Neural progenitor cell (in vitro differentiated cells): Measurements from ENCODE around the gene KRTAP10-4. TPM values are rescaled to one million over a fixed set of nuclear protein-coding genes. Genes with fewer than 3 reads are reported as not detected.

Source experiments
- DNase-seq: peaks from one replicate; pipeline ENCODE4 v3.0.0-alpha.2; 2016; ENCODE audit warnings: low spot score
- H2AFZ ChIP-seq: fragments of 200-600 bp; sonication (generic); replicated peaks from 2 replicates; pipeline ENCODE4 v1.6.1; 2016; ENCODE audit warnings: antibody characterized with exemption
- H3F3A ChIP-seq: fragments of 200-600 bp; sonication (generic); 2 replicates; pipeline ENCODE4 v1.6.1; 2016; ENCODE audit warnings: antibody characterized with exemption, low read depth
- H3K27ac ChIP-seq: fragments of 200-600 bp; sonication (generic); 2 replicates; pipeline ENCODE4 v1.5.1; 2016; ENCODE audit warnings: mild to moderate bottlenecking
- H3K27me3 ChIP-seq: fragments of 200-600 bp; sonication (generic); 2 replicates; pipeline ENCODE4 v1.6.1; 2016; ENCODE audit warnings: mild to moderate bottlenecking, moderate library complexity
- H3K36me3 ChIP-seq: fragments of 200-600 bp; sonication (generic); 2 replicates; pipeline ENCODE4 v1.5.1; 2016
- H3K4me1 ChIP-seq: fragments of 200-600 bp; sonication (generic); 2 replicates; pipeline ENCODE4 v1.6.1; 2016; ENCODE audit warnings: mixed run types
- H3K4me2 ChIP-seq: fragments of 200-600 bp; sonication (generic); 2 replicates; pipeline ENCODE4 v1.6.1; 2016
- H3K4me3 ChIP-seq: fragments of 200-600 bp; sonication (generic); 2 replicates; pipeline ENCODE4 v1.5.1; 2016
- H3K79me2 ChIP-seq: fragments of 200-600 bp; sonication (generic); 2 replicates; pipeline ENCODE4 v1.6.1; 2016; ENCODE audit warnings: low read depth
- H3K9ac ChIP-seq: fragments of 200-600 bp; sonication (generic); 2 replicates; pipeline ENCODE4 v1.6.1; 2016
- H3K9me3 ChIP-seq: fragments of 200-600 bp; sonication (generic); 2 replicates; pipeline ENCODE4 v1.5.1; 2016; ENCODE audit warnings: low read depth
- H4K20me1 ChIP-seq: fragments of 200-600 bp; sonication (generic); 2 replicates; pipeline ENCODE4 v1.6.1; 2016; ENCODE audit warnings: low read depth
- H3K27ac Mint-ChIP-seq: 3 replicates; pipeline ENCODE4 v1.8.0; 2021; ENCODE audit warnings: mixed read lengths
- H3K27me3 Mint-ChIP-seq: 2 replicates; pipeline ENCODE4 v1.8.0; 2022; ENCODE audit warnings: low read depth, mild to moderate bottlenecking, inconsistent platforms, moderate library complexity, mixed read lengths; ENCODE audit not compliant: insufficient read depth
- H3K36me3 Mint-ChIP-seq: 3 replicates; pipeline ENCODE4 v1.8.0; 2021; ENCODE audit warnings: mixed read lengths
- H3K4me1 Mint-ChIP-seq: 3 replicates; pipeline ENCODE4 v1.8.0; 2021; ENCODE audit warnings: mixed read lengths
- H3K4me3 Mint-ChIP-seq: 3 replicates; pipeline ENCODE4 v1.8.0; 2021; ENCODE audit warnings: mild to moderate bottlenecking, moderate library complexity, mixed read lengths
- H3K9me3 Mint-ChIP-seq: 3 replicates; pipeline ENCODE4 v1.8.0; 2020; ENCODE audit warnings: mixed read lengths
- EZH2 ChIP-seq: fragments of 200-600 bp; sonication (generic); IDR thresholded peaks from 2 replicates; pipeline ENCODE4 v1.6.1; 2017; ENCODE audit warnings: antibody characterized with exemption, mild to moderate bottlenecking, moderate library complexity
- EZH2phosphoT487 ChIP-seq: fragments of 200-600 bp; sonication (generic); IDR thresholded peaks from 2 replicates; pipeline ENCODE4 v1.6.1; 2017; ENCODE audit warnings: antibody characterized with exemption
- total RNA-seq: library from RNA; depleted of rRNA; stranded (reverse); fragments of >200 nt; gene quantifications from 2 replicates; pipeline ENCODE4 v1.2.3, GENCODE V29; 2015; ENCODE audit warnings: low replicate concordance
- TF ChIP-seq, protein P1 (sequence below): fragments of 200-600 bp; sonication (generic); IDR thresholded peaks from 2 replicates; pipeline ENCODE4 v1.5.1; 2017; ENCODE audit warnings: antibody characterized with exemption, mild to moderate bottlenecking

Gene KRTAP10-4
- total RNA-seq, 1 donor from 2014 or later = not detected

- no peak overlapping the region for H3K4me3 Mint-ChIP-seq
- H4K20me1 ChIP-seq = no peaks in the 10 kb centered on the region
- H3K4me2 ChIP-seq = no peak overlapping the region
- H2AFZ ChIP-seq = no peak overlapping the region
- peaks cover 12% of the 10 kb centered on the region for H3K9me3 Mint-ChIP-seq
- no peaks in the 10 kb centered on the region for H3K36me3 ChIP-seq
- H3K79me2 ChIP-seq = no peaks in the 10 kb centered on the region
- no peak for DNase-seq
- H3K9ac ChIP-seq = no peak overlapping the region
- peaks cover 2% of the 10 kb centered on the region for H3K27me3 Mint-ChIP-seq
- TF ChIP-seq EZH2phosphoT487 (no peak), EZH2 (no peak)
- TF ChIP-seq, protein P1, sequence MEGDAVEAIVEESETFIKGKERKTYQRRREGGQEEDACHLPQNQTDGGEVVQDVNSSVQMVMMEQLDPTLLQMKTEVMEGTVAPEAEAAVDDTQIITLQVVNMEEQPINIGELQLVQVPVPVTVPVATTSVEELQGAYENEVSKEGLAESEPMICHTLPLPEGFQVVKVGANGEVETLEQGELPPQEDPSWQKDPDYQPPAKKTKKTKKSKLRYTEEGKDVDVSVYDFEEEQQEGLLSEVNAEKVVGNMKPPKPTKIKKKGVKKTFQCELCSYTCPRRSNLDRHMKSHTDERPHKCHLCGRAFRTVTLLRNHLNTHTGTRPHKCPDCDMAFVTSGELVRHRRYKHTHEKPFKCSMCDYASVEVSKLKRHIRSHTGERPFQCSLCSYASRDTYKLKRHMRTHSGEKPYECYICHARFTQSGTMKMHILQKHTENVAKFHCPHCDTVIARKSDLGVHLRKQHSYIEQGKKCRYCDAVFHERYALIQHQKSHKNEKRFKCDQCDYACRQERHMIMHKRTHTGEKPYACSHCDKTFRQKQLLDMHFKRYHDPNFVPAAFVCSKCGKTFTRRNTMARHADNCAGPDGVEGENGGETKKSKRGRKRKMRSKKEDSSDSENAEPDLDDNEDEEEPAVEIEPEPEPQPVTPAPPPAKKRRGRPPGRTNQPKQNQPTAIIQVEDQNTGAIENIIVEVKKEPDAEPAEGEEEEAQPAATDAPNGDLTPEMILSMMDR = no peak
- H3K4me3 ChIP-seq = no peak overlapping the region
- no peaks in the 10 kb centered on the region for H3K4me1 Mint-ChIP-seq
- no peaks in the 10 kb centered on the region for H3K9me3 ChIP-seq
- no peaks in the 10 kb centered on the region for H3F3A ChIP-seq
- H3K36me3 Mint-ChIP-seq = no peaks in the 10 kb centered on the region
- no peak overlapping the region for H3K27ac Mint-ChIP-seq
- no peaks in the 10 kb centered on the region for H3K27me3 ChIP-seq
- H3K27ac ChIP-seq = no peak overlapping the region
- no peaks in the 10 kb centered on the region for H3K4me1 ChIP-seq
These were observed 7.1 kb upstream of the KRTAP10-4 start for GRCh38 chr21:44566403-44566802.

DNA sequence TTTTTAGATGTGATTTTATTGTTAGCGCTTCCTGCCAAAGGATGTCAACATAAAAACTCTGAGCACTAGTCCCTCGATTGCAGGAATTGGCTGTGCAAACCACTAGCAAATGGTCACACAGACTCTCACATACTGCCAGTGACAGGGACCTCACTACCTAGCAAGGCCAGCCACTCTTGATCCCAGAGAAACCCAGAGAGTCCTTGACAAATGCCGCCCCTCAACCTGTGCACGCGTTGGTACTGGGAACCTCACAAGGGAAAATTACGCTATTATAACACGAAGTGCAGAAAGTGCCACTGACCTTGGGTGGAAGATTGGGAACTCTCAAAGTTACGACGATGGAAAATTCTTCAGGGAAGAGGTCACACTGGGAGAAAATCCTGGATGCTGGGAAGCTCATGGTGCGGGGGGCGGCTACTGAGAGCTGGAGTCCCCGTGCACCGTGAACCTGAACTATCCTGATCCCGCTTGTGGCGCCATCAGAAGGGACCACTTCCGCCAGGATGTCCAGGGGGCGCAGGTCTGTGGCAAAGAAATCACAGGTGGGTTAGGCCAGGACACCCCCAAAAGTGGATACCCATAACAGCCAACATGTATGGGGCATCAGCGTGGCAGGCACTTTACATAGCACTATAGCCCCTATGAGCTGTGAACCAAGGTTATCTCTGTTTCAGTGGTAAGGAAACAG is 5.9 kb upstream of the KRTAP10-4 start:
- Histone ChIP-seq H3K9ac (no peak overlapping the region), H3K27me3 (no peaks in the 10 kb centered on the region), H4K20me1 (no peaks in the 10 kb centered on the region), H3F3A (no peaks in the 10 kb centered on the region), H3K4me1 (no peaks in the 10 kb centered on the region), H3K4me2 (no peak overlapping the region), H3K36me3 (no peaks in the 10 kb centered on the region), H3K4me3 (no peak overlapping the region), H2AFZ (no peak overlapping the region), H3K9me3 (no peaks in the 10 kb centered on the region), H3K27ac (no peak overlapping the region), H3K79me2 (no peaks in the 10 kb centered on the region)
- no peak overlapping the region for H3K27ac Mint-ChIP-seq
- peaks cover 17% of the 10 kb centered on the region for H3K9me3 Mint-ChIP-seq
- no peak for DNase-seq
- H3K27me3 Mint-ChIP-seq = peaks cover 6% of the 10 kb centered on the region
- H3K4me3 Mint-ChIP-seq = no peak overlapping the region
- H3K4me1 Mint-ChIP-seq = no peaks in the 10 kb centered on the region
- no peak for TF ChIP-seq EZH2phosphoT487
- TF ChIP-seq, protein P1 = no peak
- TF ChIP-seq EZH2 = no peak
- H3K36me3 Mint-ChIP-seq = no peaks in the 10 kb centered on the region

GRCh38 chr21:44568261-44568660 is 5.3 kb upstream of the KRTAP10-4 start:
- Mint-ChIP-seq H3K4me3 (no peak overlapping the region), H3K36me3 (no peaks in the 10 kb centered on the region), H3K27me3 (peaks cover 6% of the 10 kb centered on the region), H3K27ac (no peak overlapping the region), H3K4me1 (no peaks in the 10 kb centered on the region), H3K9me3 (peaks cover 17% of the 10 kb centered on the region)
- no peaks in the 10 kb centered on the region for H3K27me3 ChIP-seq
- TF ChIP-seq EZH2phosphoT487 = no peak
- TF ChIP-seq, protein P1 = no peak
- TF ChIP-seq EZH2 = no peak
- H3F3A ChIP-seq = no peaks in the 10 kb centered on the region
- H3K9ac ChIP-seq = no peak overlapping the region
- H3K4me2 ChIP-seq = no peak overlapping the region
- no peaks in the 10 kb centered on the region for H3K79me2 ChIP-seq
- H2AFZ ChIP-seq = no peak overlapping the region
- no peak for DNase-seq
- no peaks in the 10 kb centered on the region for H3K9me3 ChIP-seq
- H3K4me3 ChIP-seq = no peak overlapping the region
- H3K27ac ChIP-seq = no peak overlapping the region
- H3K4me1 ChIP-seq = no peaks in the 10 kb centered on the region
- H3K36me3 ChIP-seq = no peaks in the 10 kb centered on the region
- H4K20me1 ChIP-seq = no peaks in the 10 kb centered on the region
